ENCODE measurements around the gene ZDHHC9.

Gene ZDHHC9

GRCh38 chrX:129787336-129788055 lies 56.2 kb downstream of the ZDHHC9 start:
- TF ChIP-seq, protein P1, sequence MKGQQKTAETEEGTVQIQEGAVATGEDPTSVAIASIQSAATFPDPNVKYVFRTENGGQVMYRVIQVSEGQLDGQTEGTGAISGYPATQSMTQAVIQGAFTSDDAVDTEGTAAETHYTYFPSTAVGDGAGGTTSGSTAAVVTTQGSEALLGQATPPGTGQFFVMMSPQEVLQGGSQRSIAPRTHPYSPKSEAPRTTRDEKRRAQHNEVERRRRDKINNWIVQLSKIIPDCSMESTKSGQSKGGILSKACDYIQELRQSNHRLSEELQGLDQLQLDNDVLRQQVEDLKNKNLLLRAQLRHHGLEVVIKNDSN (IDR thresholded peaks at IDR 0.05): no peak
- no peak for TF ChIP-seq CEBPB (IDR thresholded peaks at IDR 0.05)
- TF ChIP-seq TEAD4 (IDR thresholded peaks at IDR 0.05): no peak
- no peak for TF ChIP-seq ZBTB7A (IDR thresholded peaks at IDR 0.05; ENCODE audit: low read depth)
- no peak for TF ChIP-seq RAD21 (IDR thresholded peaks at IDR 0.05; ENCODE audit: low read depth)
- no peak for TF ChIP-seq EGR1 (IDR thresholded peaks at IDR 0.05)
- no peak for TF ChIP-seq YY1 (IDR thresholded peaks at IDR 0.05; ENCODE audit: low read depth)
- TF ChIP-seq, protein P2, sequence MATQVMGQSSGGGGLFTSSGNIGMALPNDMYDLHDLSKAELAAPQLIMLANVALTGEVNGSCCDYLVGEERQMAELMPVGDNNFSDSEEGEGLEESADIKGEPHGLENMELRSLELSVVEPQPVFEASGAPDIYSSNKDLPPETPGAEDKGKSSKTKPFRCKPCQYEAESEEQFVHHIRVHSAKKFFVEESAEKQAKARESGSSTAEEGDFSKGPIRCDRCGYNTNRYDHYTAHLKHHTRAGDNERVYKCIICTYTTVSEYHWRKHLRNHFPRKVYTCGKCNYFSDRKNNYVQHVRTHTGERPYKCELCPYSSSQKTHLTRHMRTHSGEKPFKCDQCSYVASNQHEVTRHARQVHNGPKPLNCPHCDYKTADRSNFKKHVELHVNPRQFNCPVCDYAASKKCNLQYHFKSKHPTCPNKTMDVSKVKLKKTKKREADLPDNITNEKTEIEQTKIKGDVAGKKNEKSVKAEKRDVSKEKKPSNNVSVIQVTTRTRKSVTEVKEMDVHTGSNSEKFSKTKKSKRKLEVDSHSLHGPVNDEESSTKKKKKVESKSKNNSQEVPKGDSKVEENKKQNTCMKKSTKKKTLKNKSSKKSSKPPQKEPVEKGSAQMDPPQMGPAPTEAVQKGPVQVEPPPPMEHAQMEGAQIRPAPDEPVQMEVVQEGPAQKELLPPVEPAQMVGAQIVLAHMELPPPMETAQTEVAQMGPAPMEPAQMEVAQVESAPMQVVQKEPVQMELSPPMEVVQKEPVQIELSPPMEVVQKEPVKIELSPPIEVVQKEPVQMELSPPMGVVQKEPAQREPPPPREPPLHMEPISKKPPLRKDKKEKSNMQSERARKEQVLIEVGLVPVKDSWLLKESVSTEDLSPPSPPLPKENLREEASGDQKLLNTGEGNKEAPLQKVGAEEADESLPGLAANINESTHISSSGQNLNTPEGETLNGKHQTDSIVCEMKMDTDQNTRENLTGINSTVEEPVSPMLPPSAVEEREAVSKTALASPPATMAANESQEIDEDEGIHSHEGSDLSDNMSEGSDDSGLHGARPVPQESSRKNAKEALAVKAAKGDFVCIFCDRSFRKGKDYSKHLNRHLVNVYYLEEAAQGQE (IDR thresholded peaks at IDR 0.05; ENCODE audit: low read depth): no peak
- TF ChIP-seq MAX (IDR thresholded peaks at IDR 0.05): no peak
- no peak for TF ChIP-seq NFIC (IDR thresholded peaks at IDR 0.05)
- no peak for TF ChIP-seq TCF12 (IDR thresholded peaks at IDR 0.05; ENCODE audit: low read depth)
- TF ChIP-seq CREB1 (IDR thresholded peaks at IDR 0.05; ENCODE audit: low read depth): no peak
- TF ChIP-seq FOXM1 (IDR thresholded peaks at IDR 0.05; ENCODE audit: borderline replicate concordance, low read depth): no peak
- TF ChIP-seq EP300 (IDR thresholded peaks at IDR 0.05; ENCODE audit: borderline replicate concordance): no peak
- no peak for TF ChIP-seq TAF1 (IDR thresholded peaks at IDR 0.05; ENCODE audit: low read depth)

DNA sequence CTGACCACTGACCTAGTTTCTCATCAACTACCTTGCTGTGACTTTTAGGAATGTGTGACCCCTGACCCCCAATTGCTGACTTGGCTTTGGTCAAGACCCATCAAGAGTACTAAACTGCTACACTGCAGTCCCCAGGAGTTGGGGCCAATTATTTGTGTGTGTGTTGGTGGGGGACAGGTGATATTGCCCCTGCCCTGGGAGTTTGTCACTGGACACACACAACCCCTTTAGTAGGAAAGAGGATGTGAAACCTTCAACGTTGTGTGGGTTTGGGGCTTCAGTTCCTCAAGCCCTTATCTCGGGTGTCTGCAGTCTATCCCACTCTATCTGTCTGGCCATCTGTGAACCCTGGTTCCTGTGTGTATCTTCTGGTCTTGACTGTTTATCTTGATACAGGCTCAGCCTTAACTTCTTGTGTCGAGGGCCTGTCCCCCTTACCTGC lies 57.5 kb downstream of the ZDHHC9 start:
- TF ChIP-seq TEAD4 (IDR thresholded peaks at IDR 0.05) (no peak), ZBTB7A (IDR thresholded peaks at IDR 0.05; ENCODE audit: low read depth) (no peak), EP300 (IDR thresholded peaks at IDR 0.05; ENCODE audit: borderline replicate concordance) (no peak), YY1 (IDR thresholded peaks at IDR 0.05; ENCODE audit: low read depth) (no peak), MAX (IDR thresholded peaks at IDR 0.05) (no peak), TCF12 (IDR thresholded peaks at IDR 0.05; ENCODE audit: low read depth) (no peak), TAF1 (IDR thresholded peaks at IDR 0.05; ENCODE audit: low read depth) (no peak), CREB1 (IDR thresholded peaks at IDR 0.05; ENCODE audit: low read depth) (no peak)
- TF ChIP-seq, protein P1 (IDR thresholded peaks at IDR 0.05): no peak

DNA sequence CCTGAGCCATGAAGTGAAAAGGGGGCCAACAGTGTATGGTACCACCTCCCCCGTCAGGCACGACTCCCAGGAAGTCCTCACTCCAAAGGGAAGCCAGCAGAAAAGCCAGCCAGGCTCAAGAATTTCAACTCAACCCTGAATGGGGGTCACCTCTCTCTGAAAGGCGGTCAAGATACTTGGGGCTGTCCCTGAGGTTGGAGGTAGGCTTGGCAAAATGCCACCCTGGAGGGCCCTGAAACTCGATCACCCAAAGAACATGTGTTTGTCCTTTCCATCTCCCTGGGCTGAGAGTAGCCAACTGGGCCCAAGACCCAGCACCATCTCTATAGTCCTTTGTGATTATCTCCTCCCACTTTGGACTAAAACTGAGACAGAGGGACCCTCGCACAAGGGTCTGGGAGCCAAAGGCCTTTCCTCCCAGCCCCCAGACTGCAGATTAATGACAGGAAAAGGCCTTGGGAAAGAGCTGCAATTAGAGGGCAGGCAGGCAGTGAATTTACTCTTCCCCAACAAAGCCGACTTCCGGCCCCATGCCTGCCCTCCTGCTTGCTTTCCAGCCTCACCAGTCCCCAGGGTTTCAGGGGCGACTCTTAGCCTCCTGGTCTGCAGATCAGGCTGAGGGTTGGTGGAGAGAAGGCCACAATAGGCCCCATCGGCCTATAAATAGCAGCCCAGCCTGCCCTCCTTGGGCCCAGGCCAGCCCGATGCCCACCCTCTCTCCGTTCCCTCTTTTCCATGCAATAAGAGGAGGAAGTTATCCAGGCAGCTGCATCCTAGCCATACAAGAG lies 58.3 kb downstream of the ZDHHC9 start:
- TF ChIP-seq TEAD4 (IDR thresholded peaks at IDR 0.05) (no peak), NFIC (IDR thresholded peaks at IDR 0.05) (no peak), MAX (IDR thresholded peaks at IDR 0.05) (no peak), YY1 (IDR thresholded peaks at IDR 0.05; ENCODE audit: low read depth) (no peak), RAD21 (IDR thresholded peaks at IDR 0.05; ENCODE audit: low read depth) (no peak), TAF1 (IDR thresholded peaks at IDR 0.05; ENCODE audit: low read depth) (no peak), CEBPB (IDR thresholded peaks at IDR 0.05) (no peak), EP300 (IDR thresholded peaks at IDR 0.05; ENCODE audit: borderline replicate concordance) (no peak), TCF12 (IDR thresholded peaks at IDR 0.05; ENCODE audit: low read depth) (no peak), EGR1 (IDR thresholded peaks at IDR 0.05) (no peak), ZBTB7A (IDR thresholded peaks at IDR 0.05; ENCODE audit: low read depth) (no peak), CREB1 (IDR thresholded peaks at IDR 0.05; ENCODE audit: low read depth) (no peak), FOXM1 (IDR thresholded peaks at IDR 0.05; ENCODE audit: borderline replicate concordance, low read depth) (no peak)
- TF ChIP-seq, protein P1 (IDR thresholded peaks at IDR 0.05): no peak
- TF ChIP-seq, protein P2 (IDR thresholded peaks at IDR 0.05; ENCODE audit: low read depth): no peak

DNA sequence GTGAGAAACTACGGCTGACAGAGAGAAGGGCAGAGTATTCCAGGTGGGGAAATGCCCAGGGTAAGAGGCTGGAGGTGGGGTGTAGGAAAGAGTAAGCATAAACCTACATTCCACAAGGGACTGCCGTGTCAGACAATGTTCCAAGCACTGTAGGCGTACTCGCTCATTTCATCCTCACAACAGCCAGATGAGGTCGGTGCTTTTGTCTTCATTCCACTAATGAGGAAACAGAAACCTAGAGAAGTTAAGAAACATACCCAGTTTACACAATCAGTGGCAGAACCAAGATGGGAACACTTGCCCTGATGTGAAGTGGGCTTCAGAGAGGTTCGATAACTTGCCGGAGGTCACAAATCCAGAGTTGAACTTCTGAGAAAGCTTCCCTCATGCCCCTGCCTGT lies 59.3 kb downstream of the ZDHHC9 start:
- no peak for TF ChIP-seq EGR1 (IDR thresholded peaks at IDR 0.05)
- TF ChIP-seq CREB1 (IDR thresholded peaks at IDR 0.05; ENCODE audit: low read depth): no peak
- TF ChIP-seq, protein P2 (IDR thresholded peaks at IDR 0.05; ENCODE audit: low read depth): no peak
- TF ChIP-seq TEAD4 (IDR thresholded peaks at IDR 0.05): no peak
- no peak for TF ChIP-seq RAD21 (IDR thresholded peaks at IDR 0.05; ENCODE audit: low read depth)
- TF ChIP-seq YY1 (IDR thresholded peaks at IDR 0.05; ENCODE audit: low read depth): no peak

Measured in Ishikawa (cell line).